KOPT-K1 (cell line): ENCODE results near the gene PSORS1C2.

Experiments used
- H3K27ac ChIP-seq: fragments of 200-600 bp; sonication (generic); 2 replicates; pipeline ENCODE4 v1.5.1; 2016; ENCODE audit warnings: antibody characterized with exemption, mild to moderate bottlenecking, low read depth, low read length; ENCODE audit not compliant: poor library complexity, severe bottlenecking
- H3K36me3 ChIP-seq: fragments of 200-600 bp; sonication (generic); 2 replicates; pipeline ENCODE4 v1.5.1; 2017; ENCODE audit warnings: antibody characterized with exemption, mild to moderate bottlenecking, low read length, moderate library complexity; ENCODE audit not compliant: insufficient read depth
- H3K9me3 ChIP-seq: fragments of 200-600 bp; sonication (generic); 2 replicates; pipeline ENCODE4 v1.5.1; 2017; ENCODE audit warnings: antibody characterized with exemption, low read length, mild to moderate bottlenecking; ENCODE audit not compliant: insufficient read depth, poor library complexity, severe bottlenecking

PSORS1C2 gene

GRCh38 chr6:31114970-31115849, 23.7 kb downstream of the PSORS1C2 start:
- H3K36me3 ChIP-seq: no peaks in the 10 kb centered on the region
- H3K9me3 ChIP-seq: no peaks in the 10 kb centered on the region
- H3K27ac ChIP-seq: no peak overlapping the region

- Histone ChIP-seq H3K27ac (no peak within 1 kb of the TSS), H3K36me3 (no peaks in the 10 kb centered on the region), H3K9me3 (no peaks in the 10 kb centered on the region)
Observed at GRCh38 chr6:31114541-31114878, 24.4 kb downstream of the PSORS1C2 start, which contains the start of gene PSORS1C1. PSORS1C1 (plus strand) TSS chr6:31114800; CDS start chr6:31129633, 14,833 bp downstream.

GRCh38 chr6:31113861-31114540, 24.9 kb downstream of the PSORS1C2 start:
- no peaks in the 10 kb centered on the region for H3K9me3 ChIP-seq
- no peak overlapping the region for H3K27ac ChIP-seq
- no peaks in the 10 kb centered on the region for H3K36me3 ChIP-seq

DNA sequence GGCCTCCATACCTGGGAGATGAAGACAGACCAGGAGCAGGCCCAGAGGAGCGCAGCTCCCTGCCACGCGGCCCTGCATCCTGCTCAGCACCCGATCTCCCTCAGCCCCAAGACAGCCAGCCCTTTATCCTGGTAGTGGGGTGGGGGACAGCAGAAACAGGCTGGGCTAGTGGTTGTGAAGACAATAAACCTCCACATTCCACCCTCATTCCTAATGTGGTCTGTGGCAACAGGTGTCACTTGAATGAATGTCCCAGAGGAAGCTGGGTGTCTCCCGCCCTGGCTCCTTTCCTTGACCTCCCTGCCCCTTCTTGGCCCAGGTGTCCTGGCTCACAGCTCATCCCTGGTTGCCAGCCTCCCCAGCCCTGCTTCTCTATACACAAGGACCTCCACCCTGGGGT, 26.4 kb downstream of the PSORS1C2 start, which contains the start of gene C6orf15:
Gene C6orf15, minus strand, starts transcription at position 98 of the 400 bp plus-strand sequence. Its CDS starts 20 bp downstream, at position 78.
- Histone ChIP-seq H3K27ac (no peak within 1 kb of the TSS), H3K9me3 (no peaks in the 10 kb centered on the region), H3K36me3 (no peaks in the 10 kb centered on the region)

DNA sequence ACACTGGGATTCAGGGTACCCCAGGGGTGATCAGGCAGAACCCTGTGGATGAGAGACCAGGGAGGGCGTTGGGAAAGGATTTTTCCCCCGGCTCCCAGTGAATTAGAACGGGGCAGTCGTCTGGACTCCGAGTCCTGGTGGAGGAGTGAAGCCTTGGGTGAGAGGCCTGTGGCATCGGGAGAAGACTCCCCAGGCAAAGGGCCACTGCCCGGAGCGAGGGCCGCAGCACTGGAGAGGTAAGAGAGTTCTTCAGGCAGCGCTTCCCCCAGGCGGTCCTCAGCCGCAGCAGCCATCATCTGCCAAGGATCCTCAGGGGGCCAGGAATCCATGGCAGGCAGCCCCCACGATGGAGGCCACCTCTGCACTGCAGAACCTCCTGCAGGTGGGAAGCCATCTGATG, 27.2 kb downstream of the PSORS1C2 start:
- Histone ChIP-seq H3K9me3 (no peaks in the 10 kb centered on the region), H3K36me3 (no peaks in the 10 kb centered on the region), H3K27ac (no peak overlapping the region)

DNA sequence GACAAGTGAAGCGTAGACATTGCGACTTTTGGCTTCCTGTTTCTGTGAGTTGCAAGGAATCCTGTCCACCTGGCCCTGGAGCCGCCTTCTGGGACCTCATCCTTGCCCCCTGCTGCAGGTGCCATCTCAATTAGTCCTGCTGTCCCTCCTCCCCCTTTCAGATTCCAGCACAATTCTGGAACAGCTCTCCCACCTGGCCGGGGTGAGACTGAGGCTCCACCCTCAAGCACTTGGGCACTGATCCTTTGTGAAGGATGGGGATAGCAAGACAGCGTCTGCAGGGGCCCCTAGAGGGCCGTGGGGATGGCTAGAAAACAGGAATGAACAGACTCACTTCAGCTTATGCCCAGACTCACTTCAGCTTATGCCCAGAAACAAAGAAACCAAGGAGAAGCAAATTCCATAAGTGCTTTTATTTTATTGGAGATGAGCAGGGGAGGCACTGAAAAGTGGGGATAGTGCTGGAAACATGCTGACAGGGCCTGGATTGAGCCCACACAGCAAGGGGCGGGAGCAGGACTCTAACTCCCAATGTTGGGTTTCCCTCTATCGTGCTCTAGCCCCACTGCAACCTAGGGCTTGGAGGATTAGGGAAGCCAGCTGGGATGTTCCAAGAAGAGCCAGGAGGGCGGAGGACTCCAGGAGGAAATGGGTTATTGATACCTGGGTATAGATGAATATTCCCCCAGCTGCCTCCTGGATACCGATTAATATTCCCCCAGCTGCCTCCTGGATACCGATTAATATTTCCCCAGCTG, 27.9 kb downstream of the PSORS1C2 start:
- Histone ChIP-seq H3K36me3 (no peaks in the 10 kb centered on the region), H3K27ac (no peak overlapping the region), H3K9me3 (no peaks in the 10 kb centered on the region)

DNA sequence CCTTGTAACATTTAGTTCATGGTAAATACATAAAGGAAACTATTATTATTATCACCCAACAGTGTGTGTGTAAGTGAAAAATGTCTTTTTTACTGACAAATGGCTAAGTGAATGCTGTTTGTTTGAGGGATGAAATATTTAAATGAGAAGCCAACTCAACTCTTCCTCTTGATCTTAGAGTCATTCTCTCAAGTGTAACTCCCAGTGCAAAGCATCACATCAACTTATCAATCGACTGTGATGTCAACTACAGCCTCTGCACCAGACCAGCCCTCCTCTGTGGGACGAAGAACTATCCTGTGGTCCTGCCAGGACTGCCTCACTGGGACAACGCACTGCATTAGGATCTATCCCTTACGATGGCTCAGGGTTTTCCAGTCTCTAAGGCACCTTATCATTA, 31.8 kb downstream of the PSORS1C2 start:
- Histone ChIP-seq H3K36me3 (no peaks in the 10 kb centered on the region), H3K27ac (no peak overlapping the region), H3K9me3 (no peaks in the 10 kb centered on the region)

DNA sequence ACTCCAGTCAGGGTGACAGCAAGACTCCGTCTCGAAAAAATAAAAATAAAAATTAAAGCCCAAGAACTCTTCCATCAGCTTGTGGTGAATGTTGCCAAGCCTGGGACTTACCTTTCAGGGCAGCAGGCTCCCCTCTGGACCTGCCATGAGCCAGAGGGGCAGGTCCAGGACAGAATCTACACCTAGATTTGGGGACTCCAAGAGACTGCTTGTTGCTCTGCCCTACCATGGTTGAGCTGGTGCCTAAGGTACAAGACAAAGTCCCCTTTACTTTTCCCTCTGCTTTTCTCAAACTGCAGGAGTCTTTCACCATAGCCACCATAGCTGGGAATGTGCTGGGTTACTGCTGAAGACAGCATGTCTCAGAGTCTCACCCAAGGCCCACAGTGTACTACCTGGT, 35.7 kb downstream of the PSORS1C2 start:
- no peak overlapping the region for H3K27ac ChIP-seq
- H3K9me3 ChIP-seq: no peaks in the 10 kb centered on the region
- no peaks in the 10 kb centered on the region for H3K36me3 ChIP-seq

- H3K9me3 ChIP-seq: no peaks in the 10 kb centered on the region
- no peaks in the 10 kb centered on the region for H3K36me3 ChIP-seq
Observed at GRCh38 chr6:31098449-31098938, 40.4 kb downstream of the PSORS1C2 start.

GRCh38 chr6:31096656-31097055, 42.2 kb downstream of the PSORS1C2 start:
- H3K27ac ChIP-seq: no peak overlapping the region
- H3K36me3 ChIP-seq: no peaks in the 10 kb centered on the region
- H3K9me3 ChIP-seq: no peaks in the 10 kb centered on the region

More at GRCh38 chr6:31098449-31098938, 40.4 kb downstream of the PSORS1C2 start:
- no peak overlapping the region for H3K27ac ChIP-seq

- Histone ChIP-seq H3K9me3 (no peaks in the 10 kb centered on the region), H3K27ac (no peak overlapping the region), H3K36me3 (no peaks in the 10 kb centered on the region)
Observed at GRCh38 chr6:31096215-31096614, 42.7 kb downstream of the PSORS1C2 start.

DNA sequence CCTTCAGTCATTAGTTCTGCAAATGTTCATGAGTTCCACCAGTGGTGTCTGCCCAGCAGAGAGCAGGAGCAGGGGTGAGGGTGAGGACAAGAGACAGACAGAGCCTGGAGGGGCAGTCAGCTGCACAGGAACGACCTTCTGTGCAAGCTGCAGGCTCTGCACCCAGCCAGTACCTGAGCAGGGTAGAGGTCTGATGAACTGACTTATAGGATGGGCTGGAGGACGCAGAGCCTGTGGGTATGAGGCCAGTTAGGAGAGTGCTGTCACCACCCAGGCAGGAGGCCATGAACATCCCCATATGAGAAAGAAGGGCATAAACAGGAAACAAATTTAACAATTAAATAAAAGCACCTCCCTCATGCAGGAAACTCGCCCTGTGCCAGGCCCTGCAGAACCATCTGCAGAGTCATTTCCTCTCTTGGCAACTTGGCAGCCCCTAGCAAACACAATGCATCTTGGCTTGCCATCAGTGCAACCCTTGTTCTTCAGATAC, 44.4 kb downstream of the PSORS1C2 start:
- Histone ChIP-seq H3K9me3 (no peaks in the 10 kb centered on the region), H3K36me3 (no peaks in the 10 kb centered on the region), H3K27ac (peak overlapping the region; percentile 55)

DNA sequence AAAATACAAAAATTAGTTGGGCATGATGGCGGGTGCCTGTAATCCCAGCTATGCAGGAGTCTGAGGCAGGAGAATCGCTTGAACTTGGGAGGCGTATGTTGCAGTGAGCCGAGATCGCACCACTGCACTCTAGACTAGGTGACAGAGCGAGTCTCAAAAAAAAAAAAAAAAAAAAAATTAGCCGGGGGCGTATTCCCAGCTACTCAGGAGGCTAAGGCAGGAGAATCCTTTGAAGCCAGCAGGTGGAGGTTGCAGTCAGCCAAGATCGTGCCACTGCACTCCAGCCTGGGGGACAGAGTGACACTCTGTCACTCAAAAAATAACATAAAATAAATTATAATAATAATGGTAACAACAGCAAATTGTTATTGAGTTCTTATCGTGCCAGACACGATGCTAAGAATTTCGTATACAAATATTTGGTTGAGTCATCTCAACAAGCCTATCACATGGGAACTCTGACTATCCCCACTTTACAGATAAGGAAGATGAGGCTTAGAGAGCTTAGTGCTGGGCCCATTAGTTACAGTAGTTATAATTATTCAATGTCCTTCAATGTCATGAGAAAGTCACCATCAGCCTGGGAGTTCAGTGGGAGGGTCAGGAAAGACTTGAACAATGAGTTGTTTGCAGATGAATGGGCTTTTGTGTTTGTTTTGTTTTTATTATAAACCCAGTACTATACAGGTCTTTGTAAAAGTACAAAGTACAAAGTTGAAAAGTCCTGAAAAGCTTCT, 45.9 kb downstream of the PSORS1C2 start:
- Histone ChIP-seq H3K27ac (no peak overlapping the region), H3K9me3 (no peaks in the 10 kb centered on the region), H3K36me3 (no peaks in the 10 kb centered on the region)

- no peaks in the 10 kb centered on the region for H3K9me3 ChIP-seq
- no peak overlapping the region for H3K27ac ChIP-seq
- no peaks in the 10 kb centered on the region for H3K36me3 ChIP-seq
Observed at GRCh38 chr6:31092238-31092637, 46.6 kb downstream of the PSORS1C2 start.
